ENCODE data around the gene EFCAB11.

DNA sequence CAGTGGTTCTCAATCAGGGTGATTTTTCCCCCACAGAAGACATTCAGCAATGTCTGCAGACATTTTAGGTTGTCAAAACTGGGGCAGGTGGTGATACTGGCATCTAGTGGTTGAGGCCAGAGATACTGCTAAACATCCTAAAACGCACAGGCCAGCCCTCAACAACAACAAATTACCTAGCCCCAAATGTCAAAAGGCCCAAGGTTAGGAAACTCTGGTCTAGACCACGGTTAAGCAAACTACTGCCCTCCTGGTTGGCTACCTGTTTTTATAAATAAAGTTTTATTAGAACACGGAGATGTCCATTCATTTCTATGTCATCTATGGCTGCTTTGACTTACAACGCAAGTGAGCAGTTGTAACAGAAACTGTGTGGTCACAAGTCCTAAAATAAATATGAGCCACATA lies 186.7 kb downstream of the EFCAB11 start:
- TF ChIP-seq, protein P1, sequence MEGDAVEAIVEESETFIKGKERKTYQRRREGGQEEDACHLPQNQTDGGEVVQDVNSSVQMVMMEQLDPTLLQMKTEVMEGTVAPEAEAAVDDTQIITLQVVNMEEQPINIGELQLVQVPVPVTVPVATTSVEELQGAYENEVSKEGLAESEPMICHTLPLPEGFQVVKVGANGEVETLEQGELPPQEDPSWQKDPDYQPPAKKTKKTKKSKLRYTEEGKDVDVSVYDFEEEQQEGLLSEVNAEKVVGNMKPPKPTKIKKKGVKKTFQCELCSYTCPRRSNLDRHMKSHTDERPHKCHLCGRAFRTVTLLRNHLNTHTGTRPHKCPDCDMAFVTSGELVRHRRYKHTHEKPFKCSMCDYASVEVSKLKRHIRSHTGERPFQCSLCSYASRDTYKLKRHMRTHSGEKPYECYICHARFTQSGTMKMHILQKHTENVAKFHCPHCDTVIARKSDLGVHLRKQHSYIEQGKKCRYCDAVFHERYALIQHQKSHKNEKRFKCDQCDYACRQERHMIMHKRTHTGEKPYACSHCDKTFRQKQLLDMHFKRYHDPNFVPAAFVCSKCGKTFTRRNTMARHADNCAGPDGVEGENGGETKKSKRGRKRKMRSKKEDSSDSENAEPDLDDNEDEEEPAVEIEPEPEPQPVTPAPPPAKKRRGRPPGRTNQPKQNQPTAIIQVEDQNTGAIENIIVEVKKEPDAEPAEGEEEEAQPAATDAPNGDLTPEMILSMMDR (IDR thresholded peaks at IDR 0.05) = peak; percentile 65 to 85 (median 77)
- TF ChIP-seq POLR2A (IDR thresholded peaks at IDR 0.05) = no peak
